ENCODE data around the gene COG2.

Gene COG2

GRCh38 chr1:230682882-230683610 is 40.8 kb downstream of the COG2 start:
- TF ChIP-seq, protein P1, sequence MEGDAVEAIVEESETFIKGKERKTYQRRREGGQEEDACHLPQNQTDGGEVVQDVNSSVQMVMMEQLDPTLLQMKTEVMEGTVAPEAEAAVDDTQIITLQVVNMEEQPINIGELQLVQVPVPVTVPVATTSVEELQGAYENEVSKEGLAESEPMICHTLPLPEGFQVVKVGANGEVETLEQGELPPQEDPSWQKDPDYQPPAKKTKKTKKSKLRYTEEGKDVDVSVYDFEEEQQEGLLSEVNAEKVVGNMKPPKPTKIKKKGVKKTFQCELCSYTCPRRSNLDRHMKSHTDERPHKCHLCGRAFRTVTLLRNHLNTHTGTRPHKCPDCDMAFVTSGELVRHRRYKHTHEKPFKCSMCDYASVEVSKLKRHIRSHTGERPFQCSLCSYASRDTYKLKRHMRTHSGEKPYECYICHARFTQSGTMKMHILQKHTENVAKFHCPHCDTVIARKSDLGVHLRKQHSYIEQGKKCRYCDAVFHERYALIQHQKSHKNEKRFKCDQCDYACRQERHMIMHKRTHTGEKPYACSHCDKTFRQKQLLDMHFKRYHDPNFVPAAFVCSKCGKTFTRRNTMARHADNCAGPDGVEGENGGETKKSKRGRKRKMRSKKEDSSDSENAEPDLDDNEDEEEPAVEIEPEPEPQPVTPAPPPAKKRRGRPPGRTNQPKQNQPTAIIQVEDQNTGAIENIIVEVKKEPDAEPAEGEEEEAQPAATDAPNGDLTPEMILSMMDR (IDR thresholded peaks at IDR 0.05; ENCODE audit: insufficient read depth, low read length, poor library complexity, severe bottlenecking), result no peak
- DNase-seq (ENCODE audit: extremely low read depth, insufficient read length), result no peak
- H3K36me3 ChIP-seq (ENCODE audit: control insufficient read depth, insufficient read depth, low read length), result peaks cover 13% of the 10 kb centered on the region

DNA sequence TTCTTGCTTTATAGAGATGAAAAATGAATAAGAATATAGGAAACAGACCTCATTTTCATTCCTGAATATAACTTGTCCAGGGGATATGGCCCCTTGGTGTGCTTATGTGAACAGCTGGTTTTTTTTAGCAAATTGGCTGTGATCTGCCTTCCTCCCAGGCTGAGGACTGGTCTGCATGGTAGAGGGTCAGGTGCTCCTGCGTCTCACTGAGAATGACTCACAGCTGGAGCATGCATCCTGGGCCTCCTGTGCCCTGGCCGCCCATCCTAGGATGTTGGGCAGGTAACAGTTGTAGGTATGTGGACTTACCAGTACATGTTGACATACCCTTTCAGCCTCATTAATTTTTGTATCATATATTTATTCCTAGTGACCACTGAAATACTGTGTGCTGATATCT is 41.9 kb downstream of the COG2 start:
- TF ChIP-seq, protein P1 (IDR thresholded peaks at IDR 0.05; ENCODE audit: insufficient read depth, low read length, poor library complexity, severe bottlenecking), result no peak
- DNase-seq (ENCODE audit: extremely low read depth, insufficient read length), result no peak
- H3K36me3 ChIP-seq (ENCODE audit: control insufficient read depth, insufficient read depth, low read length), result peaks cover 16% of the 10 kb centered on the region
- no peaks in the 10 kb centered on the region for H3K27me3 ChIP-seq (replicated peaks; ENCODE audit: control insufficient read depth, insufficient read depth, low read length)
- no peak overlapping the region for H3K4me3 ChIP-seq (replicated peaks; ENCODE audit: low read depth, low read length)

More at GRCh38 chr1:230682882-230683610, 40.8 kb downstream of the COG2 start:
- Histone ChIP-seq H3K4me3 (replicated peaks; ENCODE audit: low read depth, low read length) (no peak overlapping the region), H3K27me3 (replicated peaks; ENCODE audit: control insufficient read depth, insufficient read depth, low read length) (no peaks in the 10 kb centered on the region)

DNA sequence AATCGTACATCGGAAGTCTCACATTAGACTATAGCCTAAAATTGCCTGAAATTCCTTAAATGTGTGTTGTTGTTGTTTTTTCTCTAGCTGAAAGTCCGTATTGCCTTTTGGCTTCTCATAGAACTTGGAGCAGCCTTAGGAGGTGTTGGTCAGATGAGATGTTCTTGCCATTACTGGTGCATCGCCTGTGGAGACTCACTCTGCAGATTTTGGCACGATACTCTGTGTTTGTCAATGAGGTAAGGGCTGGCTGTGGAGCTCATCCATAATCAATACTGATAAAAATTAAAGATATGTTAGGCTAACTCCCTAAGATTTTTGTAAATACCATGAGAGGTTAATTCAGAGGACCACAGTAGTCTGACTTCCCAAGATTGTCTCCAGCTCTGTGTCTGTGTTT is 42.7 kb downstream of the COG2 start:
- Histone ChIP-seq H3K27me3 (replicated peaks; ENCODE audit: control insufficient read depth, insufficient read depth, low read length) (no peaks in the 10 kb centered on the region), H3K36me3 (ENCODE audit: control insufficient read depth, insufficient read depth, low read length) (peaks cover 21% of the 10 kb centered on the region), H3K4me3 (replicated peaks; ENCODE audit: low read depth, low read length) (no peak overlapping the region)
- no peak for DNase-seq (ENCODE audit: extremely low read depth, insufficient read length)
- TF ChIP-seq, protein P1 (IDR thresholded peaks at IDR 0.05; ENCODE audit: insufficient read depth, low read length, poor library complexity, severe bottlenecking), result no peak

- TF ChIP-seq, protein P1 (IDR thresholded peaks at IDR 0.05; ENCODE audit: insufficient read depth, low read length, poor library complexity, severe bottlenecking), result no peak
- Histone ChIP-seq H3K4me3 (replicated peaks; ENCODE audit: low read depth, low read length) (no peak overlapping the region), H3K36me3 (ENCODE audit: control insufficient read depth, insufficient read depth, low read length) (peaks cover 26% of the 10 kb centered on the region), H3K27me3 (replicated peaks; ENCODE audit: control insufficient read depth, insufficient read depth, low read length) (no peaks in the 10 kb centered on the region)
- DNase-seq (ENCODE audit: extremely low read depth, insufficient read length), result no peak
These were observed 44.5 kb downstream of the COG2 start for GRCh38 chr1:230686747-230687146.

DNA sequence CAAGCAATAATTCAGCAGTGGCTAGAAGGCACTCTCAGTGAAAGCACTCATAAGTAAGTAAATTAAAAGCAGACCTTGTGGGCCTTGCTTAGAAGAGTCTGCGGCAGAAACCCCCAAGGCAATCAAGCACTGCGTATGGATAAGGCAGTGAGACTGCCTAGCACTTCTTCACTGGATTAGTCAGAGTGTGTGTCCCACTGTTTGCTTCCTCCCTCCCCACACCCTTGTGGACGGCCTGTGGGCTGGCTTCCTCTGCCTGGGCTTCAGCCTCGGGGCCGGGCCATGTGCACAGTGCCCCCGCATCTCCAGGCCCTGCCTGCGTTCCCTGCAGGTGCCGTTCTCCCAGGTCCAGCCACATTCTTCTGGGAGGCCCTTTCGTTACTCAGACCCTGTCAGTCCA is 47.8 kb downstream of the COG2 start:
- Histone ChIP-seq H3K36me3 (ENCODE audit: control insufficient read depth, insufficient read depth, low read length) (peaks cover 30% of the 10 kb centered on the region), H3K4me3 (replicated peaks; ENCODE audit: low read depth, low read length) (no peak overlapping the region), H3K27me3 (replicated peaks; ENCODE audit: control insufficient read depth, insufficient read depth, low read length) (no peaks in the 10 kb centered on the region)
- DNase-seq (ENCODE audit: extremely low read depth, insufficient read length), result no peak
- TF ChIP-seq, protein P1 (IDR thresholded peaks at IDR 0.05; ENCODE audit: insufficient read depth, low read length, poor library complexity, severe bottlenecking), result no peak

Measured in GM06990 (cell line).